PC-9 (cell line): ENCODE measurements around the gene ZCCHC7. TPM values are rescaled to one million over a fixed set of nuclear protein-coding genes. Genes with fewer than 3 reads are reported as not detected.

Source experiments
- BruUV-seq: library from RNA; stranded (reverse); fragments of 400-500 nt; replicated peaks from 2 replicates; lab custom pipeline; 2021; lab: Mats Ljungman, UMichigan
- CTCF ChIA-PET: fragments of 300-600 bp; sonication (Branson Sonifier 250); formaldehyde crosslinking; loops from one replicate; lab custom pipeline; 2022; ENCODE audit warnings: antibody characterized with exemption; lab: Charles Lee
- POLR2A ChIA-PET: fragments of 300-600 bp; sonication (Branson Sonifier 250); formaldehyde crosslinking; loops from one replicate; lab custom pipeline; 2022; ENCODE audit warnings: antibody characterized with exemption; ENCODE audit not compliant: unreplicated experiment; lab: Charles Lee
- DNase-seq, 2 experiments: peaks; one replicate each; pipeline versions ENCODE4 v3.0.0 to v3.0.0-alpha.2; 2015 to 2022; ENCODE audit warnings: mixed read lengths in 1 of 2
- H2AFZ ChIP-seq: fragments of 200-600 bp; sonication (generic); 2 replicates; pipeline ENCODE4 v1.8.1; 2017; ENCODE audit warnings: antibody characterized with exemption
- H3F3A ChIP-seq: fragments of 200-600 bp; sonication (generic); 2 replicates; pipeline ENCODE4 v1.8.1; 2017; ENCODE audit warnings: antibody characterized with exemption, mild to moderate bottlenecking, low read depth; ENCODE audit not compliant: insufficient read depth
- H3K27ac ChIP-seq: fragments of 200-600 bp; sonication (generic); 2 replicates; pipeline ENCODE4 v1.6.1; 2016; ENCODE audit warnings: mixed run types
- H3K27me3 ChIP-seq: fragments of 200-600 bp; sonication (generic); 2 replicates; pipeline ENCODE4 v1.6.1; 2016; ENCODE audit warnings: low read depth, mixed run types; ENCODE audit not compliant: insufficient read depth
- H3K36me3 ChIP-seq: fragments of 200-600 bp; sonication (generic); 2 replicates; pipeline ENCODE4 v1.6.1; 2016; ENCODE audit warnings: low read depth, mixed run types
- H3K4me1 ChIP-seq: fragments of 200-600 bp; sonication (generic); replicated peaks from 2 replicates; pipeline ENCODE4 v1.6.1; 2016; ENCODE audit warnings: mixed run types; ENCODE audit not compliant: insufficient read depth
- H3K4me2 ChIP-seq: fragments of 200-600 bp; sonication (generic); 2 replicates; pipeline ENCODE4 v1.6.1; 2017; ENCODE audit warnings: mixed run types
- H3K4me3 ChIP-seq: fragments of 200-600 bp; sonication (generic); 2 replicates; pipeline ENCODE4 v1.6.1; 2016; ENCODE audit warnings: mixed run types
- H3K79me2 ChIP-seq: fragments of 200-600 bp; sonication (generic); 2 replicates; pipeline ENCODE4 v1.6.1; 2017; ENCODE audit warnings: low read depth, mixed run types
- H3K9me2 ChIP-seq: fragments of 200-600 bp; sonication (generic); 2 replicates; pipeline ENCODE4 v1.8.1; 2017; ENCODE audit warnings: mild to moderate bottlenecking; ENCODE audit not compliant: insufficient read depth
- H3K9me3 ChIP-seq: fragments of 200-600 bp; sonication (generic); 2 replicates; pipeline ENCODE4 v1.8.1; 2016; ENCODE audit warnings: low read depth; ENCODE audit not compliant: insufficient read depth
- H4K20me1 ChIP-seq: fragments of 200-600 bp; sonication (generic); 2 replicates; pipeline ENCODE4 v1.8.1; 2017; ENCODE audit not compliant: insufficient read depth
- CTCF ChIP-seq: fragments of 200-600 bp; sonication (generic); conservative IDR thresholded peaks from 2 replicates; pipeline ENCODE4 v1.6.1; 2017; ENCODE audit warnings: mixed run types, antibody characterized with exemption, mild to moderate bottlenecking, moderate library complexity
- EZH2 ChIP-seq: fragments of 200-600 bp; sonication (generic); IDR thresholded peaks from 2 replicates; pipeline ENCODE4 v1.8.0; 2017; ENCODE audit warnings: antibody characterized with exemption, low read depth
- intact Hi-C: fragments of 100-400 bp; cut with micrococcal nuclease; formaldehyde crosslinking; loops from one replicate; pipeline ENCODE4 v1.10.0; 2022; ENCODE audit not compliant: unreplicated experiment
- total RNA-seq: library from RNA; stranded (reverse); gene quantifications from 2 replicates; pipeline ENCODE4 v1.2.3, GENCODE V29; 2021

The ZCCHC7 gene
- total RNA-seq, 1 experiment from 2014 or later = 15.9 TPM

GRCh38 chr9:37284636-37285035 is 164.3 kb downstream of the ZCCHC7 start:
- Histone ChIP-seq H3F3A (no peaks in the 10 kb centered on the region), H3K27me3 (no peaks in the 10 kb centered on the region), H3K4me1 (no peaks in the 10 kb centered on the region), H3K27ac (no peak overlapping the region), H3K4me2 (no peak overlapping the region), H3K36me3 (no peaks in the 10 kb centered on the region), H3K79me2 (no peaks in the 10 kb centered on the region), H3K9me2 (no peaks in the 10 kb centered on the region), H2AFZ (no peak overlapping the region), H3K9me3 (no peaks in the 10 kb centered on the region), H3K4me3 (no peak overlapping the region), H4K20me1 (no peaks in the 10 kb centered on the region)
- intact Hi-C loops = no loop called here
- CTCF ChIA-PET = no interaction called here
- no TSS peak for BruUV-seq
- DNase-seq = no peak
- POLR2A ChIA-PET = no interaction called here
- no peak for TF ChIP-seq EZH2
- no peak for TF ChIP-seq CTCF

- Histone ChIP-seq H3K4me3 (no peak overlapping the region), H3F3A (no peaks in the 10 kb centered on the region), H3K4me1 (peaks cover 12% of the 10 kb centered on the region), H3K9me3 (no peaks in the 10 kb centered on the region), H3K27me3 (no peaks in the 10 kb centered on the region), H4K20me1 (no peaks in the 10 kb centered on the region), H3K9me2 (no peaks in the 10 kb centered on the region), H3K4me2 (no peak overlapping the region), H2AFZ (no peak overlapping the region), H3K27ac (no peak overlapping the region), H3K79me2 (no peaks in the 10 kb centered on the region), H3K36me3 (no peaks in the 10 kb centered on the region)
- TF ChIP-seq EZH2 = no peak
- TF ChIP-seq CTCF = no peak
- BruUV-seq = no TSS peak
- POLR2A ChIA-PET = no interaction called here
- intact Hi-C loops = no loop called here
- DNase-seq = no peak
- CTCF ChIA-PET = no interaction called here
Measured at GRCh38 chr9:37286530-37287175, 166.3 kb downstream of the ZCCHC7 start.

GRCh38 chr9:37287317-37287716 is 166.9 kb downstream of the ZCCHC7 start:
- no peak overlapping the region for H3K4me3 ChIP-seq
- no peaks in the 10 kb centered on the region for H3K27me3 ChIP-seq
- H3K4me1 ChIP-seq = peaks cover 12% of the 10 kb centered on the region
- no peaks in the 10 kb centered on the region for H4K20me1 ChIP-seq
- H3K36me3 ChIP-seq = no peaks in the 10 kb centered on the region
- no peak overlapping the region for H2AFZ ChIP-seq
- H3F3A ChIP-seq = no peaks in the 10 kb centered on the region
- no peaks in the 10 kb centered on the region; the same call in 1 of the 2 replicates for H3K79me2 ChIP-seq
- H3K9me3 ChIP-seq = no peaks in the 10 kb centered on the region
- CTCF ChIA-PET = no interaction called here
- H3K9me2 ChIP-seq = no peaks in the 10 kb centered on the region
- H3K27ac ChIP-seq = no peak overlapping the region
- POLR2A ChIA-PET = no interaction called here
- BruUV-seq = no TSS peak
- TF ChIP-seq CTCF (no peak), EZH2 (no peak)
- no peak for DNase-seq
- intact Hi-C loops = no loop called here
- H3K4me2 ChIP-seq = no peak overlapping the region
